H9 (cell line): ENCODE measurements around the gene MRPS6. TPM values are rescaled to one million over a fixed set of nuclear protein-coding genes. Genes with fewer than 3 reads are reported as not detected.

Source experiments
- DNase-seq: peaks from one replicate; pipeline ENCODE4 v3.0.0-alpha.2; 2017
- H2AFZ ChIP-seq: one replicate; pipeline ENCODE4 v1.6.1; 2013; ENCODE audit warnings: mild to moderate bottlenecking, low read length, control low read depth, moderate library complexity
- H2AK5ac ChIP-seq: 2 replicates; pipeline ENCODE4 v1.6.1; 2013; ENCODE audit warnings: low read length, control low read depth, mixed read lengths; ENCODE audit not compliant: insufficient read length
- H2BK120ac ChIP-seq: one replicate; pipeline ENCODE4 v1.6.1; 2013; ENCODE audit warnings: low read depth, mild to moderate bottlenecking, low read length, control low read depth, inconsistent platforms; ENCODE audit not compliant: poor library complexity, severe bottlenecking
- H2BK12ac ChIP-seq: 2 replicates; pipeline ENCODE4 v1.6.1; 2013; ENCODE audit warnings: low read length, control low read depth, mixed read lengths, low read depth; ENCODE audit not compliant: insufficient read length
- H2BK15ac ChIP-seq: 2 replicates; pipeline ENCODE4 v1.6.1; 2013; ENCODE audit warnings: low read depth, low read length, control low read depth
- H2BK20ac ChIP-seq: one replicate; pipeline ENCODE4 v1.6.1; 2013; ENCODE audit warnings: low read depth, mild to moderate bottlenecking, low read length, control low read depth, inconsistent platforms; ENCODE audit not compliant: poor library complexity, severe bottlenecking
- H2BK5ac ChIP-seq: 2 replicates; pipeline ENCODE4 v1.6.1; 2013; ENCODE audit warnings: low read length, control low read depth, mixed read lengths; ENCODE audit not compliant: insufficient read length
- H3K14ac ChIP-seq: 2 replicates; pipeline ENCODE4 v1.6.1; 2013; ENCODE audit warnings: low read length, control low read depth; ENCODE audit not compliant: insufficient read depth
- H3K18ac ChIP-seq: 2 replicates; pipeline ENCODE4 v1.6.1; 2013; ENCODE audit warnings: low read depth, mild to moderate bottlenecking, mixed read lengths, low read length, control low read depth; ENCODE audit not compliant: insufficient read length
- H3K23ac ChIP-seq: 2 replicates; pipeline ENCODE4 v1.6.1; 2013; ENCODE audit warnings: low read length, control low read depth, mixed read lengths, low read depth; ENCODE audit not compliant: insufficient read length
- H3K23me2 ChIP-seq: 2 replicates; pipeline ENCODE4 v1.6.1; 2013; ENCODE audit warnings: low read depth, mild to moderate bottlenecking, mixed read lengths, low read length, control low read depth; ENCODE audit not compliant: insufficient read length, poor library complexity, severe bottlenecking
- H3K27ac ChIP-seq: 2 replicates; pipeline ENCODE4 v1.5.1; 2013; ENCODE audit warnings: low read length, control low read depth, mixed read lengths, low read depth; ENCODE audit not compliant: insufficient read length
- H3K27me3 ChIP-seq: 2 replicates; pipeline ENCODE4 v1.6.1; 2013; ENCODE audit warnings: low read length, control low read depth, inconsistent platforms; ENCODE audit not compliant: insufficient read depth
- H3K4ac ChIP-seq: 2 replicates; pipeline ENCODE4 v1.6.1; 2013; ENCODE audit warnings: low read depth, mild to moderate bottlenecking, control low read depth, inconsistent platforms, low read length, moderate library complexity
- H3K4me1 ChIP-seq: 2 replicates; pipeline ENCODE4 v1.6.1; 2013; ENCODE audit warnings: low read length, control low read depth, inconsistent platforms; ENCODE audit not compliant: insufficient read depth
- H3K4me2 ChIP-seq: 2 replicates; pipeline ENCODE4 v1.6.1; 2013; ENCODE audit warnings: low read length, control low read depth, mixed read lengths; ENCODE audit not compliant: insufficient read length, insufficient read depth
- H3K56ac ChIP-seq: 2 replicates; pipeline ENCODE4 v1.6.1; 2013; ENCODE audit warnings: low read depth, mild to moderate bottlenecking, mixed read lengths, low read length, control low read depth; ENCODE audit not compliant: insufficient read length
- H3K79me1 ChIP-seq: 2 replicates; pipeline ENCODE4 v1.6.1; 2013; ENCODE audit warnings: low read depth, mild to moderate bottlenecking, moderate library complexity, low read length, control low read depth, inconsistent platforms; ENCODE audit not compliant: insufficient read depth, poor library complexity, severe bottlenecking
- H3K79me2 ChIP-seq: 2 replicates; pipeline ENCODE4 v1.6.1; 2013; ENCODE audit warnings: low read length, control low read depth, inconsistent platforms; ENCODE audit not compliant: insufficient read depth
- H3K9ac ChIP-seq: 2 replicates; pipeline ENCODE4 v1.6.1; 2013; ENCODE audit warnings: low read length, control low read depth, mixed read lengths; ENCODE audit not compliant: insufficient read length; ENCODE audit errors: extremely low read depth
- H3K9me3 ChIP-seq: one replicate; pipeline ENCODE4 v1.6.1; 2013; ENCODE audit warnings: low read depth, low read length, inconsistent platforms; ENCODE audit not compliant: control insufficient read depth
- H3T11ph ChIP-seq: one replicate; pipeline ENCODE4 v1.6.1; 2013; ENCODE audit warnings: mild to moderate bottlenecking, low read length, control low read depth, inconsistent platforms
- H4K20me1 ChIP-seq: one replicate; pipeline ENCODE4 v1.6.1; 2013; ENCODE audit not compliant: control insufficient read depth, insufficient read length, insufficient read depth
- H4K5ac ChIP-seq: 2 replicates; pipeline ENCODE4 v1.6.1; 2013; ENCODE audit warnings: low read depth, mild to moderate bottlenecking, mixed read lengths, low read length, control low read depth; ENCODE audit not compliant: insufficient read length
- H4K8ac ChIP-seq: replicated peaks from 2 replicates; pipeline ENCODE4 v1.6.1; 2013; ENCODE audit warnings: low read length, control low read depth, mixed read lengths, low read depth; ENCODE audit not compliant: insufficient read length
- H4K91ac ChIP-seq: 2 replicates; pipeline ENCODE4 v1.6.1; 2013; ENCODE audit warnings: low read depth, mild to moderate bottlenecking, moderate library complexity, mixed read lengths, low read length, control low read depth; ENCODE audit not compliant: insufficient read length
- H3K27ac Mint-ChIP-seq, 3 experiments: 2 replicates in 2 of 3; 3 replicates in 1 of 3; pipeline ENCODE4 v1.8.0; 2020 to 2021; ENCODE audit warnings: mixed read lengths in 3 of 3, mild to moderate bottlenecking in 1 of 3, moderate library complexity in 1 of 3
- H3K27me3 Mint-ChIP-seq: 2 replicates; pipeline ENCODE4 v1.8.0; 2021; ENCODE audit warnings: low read depth, mild to moderate bottlenecking, moderate library complexity, mixed read lengths
- H3K36me3 Mint-ChIP-seq, 3 experiments: 2 replicates in 2 of 3; 3 replicates in 1 of 3; pipeline ENCODE4 v1.8.0; 2020 to 2021; ENCODE audit warnings: low read depth in 3 of 3, mixed read lengths in 3 of 3; ENCODE audit not compliant: insufficient read depth in 1 of 3
- H3K4me1 Mint-ChIP-seq, 2 experiments: 2 replicates each; pipeline ENCODE4 v1.8.0; 2020; ENCODE audit warnings: mixed read lengths in 2 of 2
- H3K4me3 Mint-ChIP-seq, 2 experiments: 2 replicates in 1 of 2; 3 replicates in 1 of 2; pipeline ENCODE4 v1.8.0; 2020 to 2021; ENCODE audit warnings: mild to moderate bottlenecking in 2 of 2, mixed read lengths in 2 of 2, moderate library complexity in 1 of 2
- H3K9me3 Mint-ChIP-seq, 2 experiments: 2 replicates in 1 of 2; 3 replicates in 1 of 2; pipeline ENCODE4 v1.8.0; 2020; ENCODE audit warnings: mild to moderate bottlenecking in 2 of 2, mixed read lengths in 2 of 2, moderate library complexity in 1 of 2
- whole genome bisulfite sequencing: extraction: QIAGEN DNeasy Blood & Tissue Kit; methylation state at CpG from one replicate; pipeline ENCODE4 v1.1.7; 2013; ENCODE audit warnings: missing lambda C conversion rate, low lambda C conversion rate, mixed read lengths; ENCODE audit not compliant: insufficient read length; ENCODE audit errors: extremely low coverage; 5-methylcytosine and 5-hydroxymethylcytosine counted together
- total RNA-seq: library from RNA; stranded (reverse); gene quantifications from 2 replicates; pipeline ENCODE4 v1.2.1, GENCODE V29; 2021
- TF ChIP-seq, protein P1 (sequence below): fragments of 200-600 bp; sonication (generic); conservative IDR thresholded peaks from 3 replicates; pipeline ENCODE4 v1.8.0; 2021; ENCODE audit warnings: antibody characterized with exemption, mild to moderate bottlenecking

Gene MRPS6
- total RNA-seq, 1 experiment from 2014 or later = 83.2 TPM

DNA sequence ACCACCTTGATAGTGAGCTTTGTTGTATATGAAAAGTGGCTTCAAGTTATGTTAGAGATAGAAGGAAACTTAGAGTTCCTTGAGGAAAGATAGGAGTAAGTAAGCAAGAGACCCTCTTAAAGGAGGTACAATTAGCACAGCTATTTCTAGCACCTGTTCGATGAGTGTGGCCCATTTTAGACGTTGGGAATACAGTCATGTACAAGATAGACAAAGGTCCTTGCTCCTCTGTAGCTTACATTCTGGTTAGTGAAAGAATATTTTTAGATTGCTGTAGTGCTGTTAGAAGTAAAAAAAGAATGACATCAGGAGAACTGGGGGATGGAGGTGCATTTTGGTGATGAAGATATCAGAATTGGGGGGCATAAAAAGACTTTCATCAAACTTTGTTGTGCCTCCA, 47.5 kb downstream of the MRPS6 start:
- no peak overlapping the region for H3K23ac ChIP-seq
- Mint-ChIP-seq H3K27ac (no peak overlapping the region), H3K9me3 (peaks cover 0 to 7% of the 10 kb centered on the region in 2 experiments), H3K27me3 (no peaks in the 10 kb centered on the region), H3K36me3 (peaks cover 22 to 37% (median 36%) of the 10 kb centered on the region in 3 experiments), H3K4me1 (peaks cover 0 to 5% of the 10 kb centered on the region in 2 experiments; a peak in 2 of 4 replicates), H3K4me3 (no peak overlapping the region)
- H3K79me1 ChIP-seq = peaks cover 10% of the 10 kb centered on the region
- H3K14ac ChIP-seq = no peak overlapping the region
- H3K27ac ChIP-seq = no peak overlapping the region
- no peak for DNase-seq
- WGBS = no CpG with 5 or more reads among the region's 2 CpGs
- no peak overlapping the region for H4K91ac ChIP-seq
- H2BK12ac ChIP-seq = no peak overlapping the region
- H3K4me1 ChIP-seq = no peaks in the 10 kb centered on the region; the same call in 1 of the 2 replicates
- H4K8ac ChIP-seq = no peak overlapping the region
- no peak overlapping the region for H3K4ac ChIP-seq
- no peak overlapping the region for H3T11ph ChIP-seq
- H3K9ac ChIP-seq = no peak overlapping the region
- no peaks in the 10 kb centered on the region for H3K27me3 ChIP-seq
- H3K79me2 ChIP-seq = peaks cover 7% of the 10 kb centered on the region; the same call in 1 of the 2 replicates
- H4K5ac ChIP-seq = no peak overlapping the region
- H3K23me2 ChIP-seq = no peaks in the 10 kb centered on the region
- H2BK15ac ChIP-seq = no peak overlapping the region
- H2BK120ac ChIP-seq = no peak overlapping the region
- TF ChIP-seq, protein P1, sequence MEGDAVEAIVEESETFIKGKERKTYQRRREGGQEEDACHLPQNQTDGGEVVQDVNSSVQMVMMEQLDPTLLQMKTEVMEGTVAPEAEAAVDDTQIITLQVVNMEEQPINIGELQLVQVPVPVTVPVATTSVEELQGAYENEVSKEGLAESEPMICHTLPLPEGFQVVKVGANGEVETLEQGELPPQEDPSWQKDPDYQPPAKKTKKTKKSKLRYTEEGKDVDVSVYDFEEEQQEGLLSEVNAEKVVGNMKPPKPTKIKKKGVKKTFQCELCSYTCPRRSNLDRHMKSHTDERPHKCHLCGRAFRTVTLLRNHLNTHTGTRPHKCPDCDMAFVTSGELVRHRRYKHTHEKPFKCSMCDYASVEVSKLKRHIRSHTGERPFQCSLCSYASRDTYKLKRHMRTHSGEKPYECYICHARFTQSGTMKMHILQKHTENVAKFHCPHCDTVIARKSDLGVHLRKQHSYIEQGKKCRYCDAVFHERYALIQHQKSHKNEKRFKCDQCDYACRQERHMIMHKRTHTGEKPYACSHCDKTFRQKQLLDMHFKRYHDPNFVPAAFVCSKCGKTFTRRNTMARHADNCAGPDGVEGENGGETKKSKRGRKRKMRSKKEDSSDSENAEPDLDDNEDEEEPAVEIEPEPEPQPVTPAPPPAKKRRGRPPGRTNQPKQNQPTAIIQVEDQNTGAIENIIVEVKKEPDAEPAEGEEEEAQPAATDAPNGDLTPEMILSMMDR = no peak
- H2AK5ac ChIP-seq = no peak overlapping the region
- no peak overlapping the region for H2BK20ac ChIP-seq
- H4K20me1 ChIP-seq = no peaks in the 10 kb centered on the region
- H2BK5ac ChIP-seq = no peak overlapping the region
- no peak overlapping the region for H2AFZ ChIP-seq
- H3K9me3 ChIP-seq = no peaks in the 10 kb centered on the region
- H3K56ac ChIP-seq = no peak overlapping the region
- H3K4me2 ChIP-seq = no peak overlapping the region
- no peak overlapping the region for H3K18ac ChIP-seq
